GM19025 (cell line): ENCODE results near the gene TMEM123.

Experiments used
- ATAC-seq: cut with Tn5 transposase; IDR thresholded peaks from one replicate; pipeline ENCODE4 v1.9.1; 2021; ENCODE audit warnings: mild to moderate bottlenecking, low read depth, moderate library complexity; ENCODE audit not compliant: unreplicated experiment

The TMEM123 gene

DNA sequence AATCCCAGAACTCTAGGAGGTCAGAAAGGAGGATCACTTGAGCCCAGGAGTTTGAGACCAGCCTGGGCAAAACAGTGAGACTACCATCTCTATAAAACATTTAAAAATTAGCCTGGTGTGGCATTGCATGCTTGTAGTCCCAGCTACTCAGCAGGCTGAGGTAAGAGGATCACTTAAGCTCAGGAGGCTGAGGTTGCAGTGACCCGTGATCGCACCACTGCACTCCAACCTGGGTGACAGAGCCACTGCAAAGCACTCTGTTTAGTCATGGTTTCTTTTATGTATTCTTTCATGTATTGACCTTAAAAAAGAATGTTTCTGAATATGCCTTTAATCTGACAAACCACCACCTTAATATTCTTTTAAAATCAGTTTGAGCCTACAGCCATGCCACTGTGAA is 53.4 kb downstream of the TMEM123 start:
- no peak for ATAC-seq

DNA sequence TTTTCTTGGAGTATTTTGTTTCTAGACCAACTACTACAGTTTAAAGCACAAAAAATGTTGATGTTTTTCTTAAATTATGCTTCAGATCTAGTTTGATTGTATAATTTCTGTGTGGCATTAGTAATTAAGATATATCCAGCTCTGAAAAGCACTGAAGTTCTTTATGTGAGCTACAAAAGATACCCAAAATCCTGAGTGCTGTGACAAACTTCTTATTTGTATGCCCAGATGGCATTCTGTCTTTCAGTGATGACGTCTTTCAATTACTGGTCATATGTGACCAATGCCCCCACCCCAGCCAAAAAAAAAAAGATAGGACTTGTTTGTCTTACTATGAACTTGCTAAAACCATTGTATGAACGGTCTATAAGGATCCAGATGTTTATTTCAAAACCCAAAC is 54.3 kb downstream of the TMEM123 start:
- ATAC-seq = no peak

DNA sequence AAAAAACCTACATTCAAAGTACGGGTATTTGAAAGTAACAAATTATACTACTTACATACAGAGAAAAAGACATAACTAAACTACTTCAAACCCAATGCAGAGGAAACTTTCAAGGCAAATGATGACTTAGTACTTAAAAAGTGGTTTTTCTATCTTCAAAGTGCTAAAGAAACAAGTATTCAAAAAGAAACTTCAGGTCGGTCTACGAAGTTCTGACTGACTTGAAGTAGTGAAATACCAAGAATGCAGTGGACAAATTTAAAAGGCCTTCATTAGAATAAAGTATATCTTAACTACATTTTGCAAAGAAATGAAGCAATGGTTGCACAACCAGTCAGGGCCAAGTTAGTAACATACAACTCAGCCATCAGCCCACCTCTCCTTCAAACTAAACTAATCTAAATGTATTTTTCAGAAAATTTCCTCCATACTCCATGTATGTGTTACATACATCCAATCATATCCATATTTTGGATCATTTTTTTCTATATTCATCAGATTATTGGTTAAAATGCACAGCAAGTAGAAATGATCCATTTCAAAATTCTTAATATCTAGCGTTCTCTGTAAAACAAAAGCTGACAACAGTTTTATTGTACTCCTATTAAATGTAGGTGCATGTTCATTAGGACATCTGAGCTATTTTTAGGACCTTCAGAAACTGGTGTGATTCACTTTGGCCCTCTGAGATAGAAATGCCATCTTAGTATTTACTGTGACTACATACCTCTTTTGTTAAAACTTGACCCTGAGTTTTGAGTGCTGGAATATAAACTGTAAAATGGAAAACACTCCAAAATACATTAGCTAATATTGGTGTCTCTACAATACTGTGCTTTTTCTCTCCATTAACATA is 55.6 kb downstream of the TMEM123 start:
- ATAC-seq = no peak

DNA sequence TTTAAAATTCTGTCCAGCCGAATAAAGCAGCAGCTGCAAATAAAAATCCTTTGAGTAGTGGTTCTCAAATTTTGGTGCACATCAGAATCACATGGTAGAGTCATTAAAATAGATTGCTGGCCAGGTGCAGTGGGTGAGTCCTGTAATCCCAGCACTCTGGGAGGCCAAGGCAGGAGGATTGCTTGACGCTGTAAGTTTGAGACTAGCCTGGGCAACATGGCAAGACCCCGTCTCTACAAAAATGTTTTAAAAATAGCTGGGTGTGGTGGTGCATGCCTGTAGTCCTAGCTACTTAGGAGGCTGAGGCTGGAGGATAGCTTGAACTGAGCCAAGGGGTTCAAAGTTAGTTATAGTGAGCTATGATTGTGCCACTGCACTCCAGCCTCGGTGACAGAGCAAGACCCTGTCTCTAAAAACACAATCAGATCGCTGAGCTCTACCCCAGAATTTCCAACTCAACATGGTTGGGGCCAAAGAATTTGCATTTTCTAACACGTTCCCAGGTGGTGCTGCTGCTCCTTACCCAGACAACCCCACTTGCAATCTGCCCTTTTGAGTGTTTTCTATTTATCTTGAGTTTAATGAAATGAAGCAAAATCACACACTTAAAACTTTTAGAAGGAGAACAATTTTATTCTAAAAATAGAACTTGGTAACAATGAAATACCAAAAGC is 56.7 kb downstream of the TMEM123 start:
- ATAC-seq = no peak

DNA sequence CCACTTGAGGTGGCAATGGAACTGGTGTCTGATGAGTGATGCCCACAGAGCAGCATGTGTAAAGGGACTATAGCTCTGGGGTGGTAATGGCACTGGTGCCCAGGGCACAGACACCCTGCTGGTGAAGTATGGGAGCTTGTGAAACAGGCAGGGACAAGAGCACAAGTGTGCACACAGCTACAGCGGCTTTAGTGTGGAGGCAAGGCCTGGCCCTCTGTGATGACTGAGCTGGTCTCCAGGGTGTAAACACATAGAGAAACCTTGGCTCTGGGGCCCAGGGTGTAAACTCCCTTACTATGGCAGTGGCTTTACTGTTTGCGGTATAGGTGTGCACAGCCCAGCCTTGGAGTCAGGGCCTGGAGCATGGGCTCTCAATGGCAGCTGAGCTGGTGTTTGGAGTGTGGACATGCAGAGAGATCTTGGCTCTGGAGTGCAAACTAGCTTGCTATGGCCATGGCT is 59.3 kb downstream of the TMEM123 start:
- no peak for ATAC-seq

DNA sequence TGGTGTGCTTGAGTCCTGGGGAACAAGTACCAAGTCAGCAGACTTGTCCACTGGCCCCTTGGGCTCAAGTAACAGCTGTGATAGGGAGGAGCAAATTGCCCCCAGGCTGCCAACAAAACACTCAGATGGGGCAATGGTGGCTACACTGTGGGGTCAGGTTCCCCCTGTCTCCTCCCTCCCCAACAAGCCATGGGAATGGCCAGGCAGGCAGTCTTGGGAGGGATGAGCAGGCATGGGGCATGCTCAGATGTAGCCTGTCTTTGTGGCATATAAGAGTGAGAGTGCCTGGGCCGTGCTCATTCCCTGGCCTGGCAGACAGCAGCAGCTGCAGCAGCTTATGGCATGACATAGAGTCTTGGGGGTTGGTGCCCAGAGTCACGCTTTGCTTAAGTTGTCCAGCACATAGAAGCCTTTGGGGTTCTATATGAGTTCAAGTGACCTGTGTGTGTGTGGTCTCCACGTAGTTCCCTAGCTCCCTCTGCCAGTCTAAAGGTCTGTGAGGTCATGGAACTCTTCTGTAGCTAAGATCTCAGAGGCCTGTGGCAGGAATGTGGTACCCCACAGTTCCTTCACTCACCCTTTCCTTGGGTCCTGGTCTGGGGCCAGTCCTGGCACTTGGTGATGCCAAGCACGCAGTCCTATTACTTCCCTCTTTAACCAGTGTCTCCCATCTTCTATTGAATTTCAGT is 60.9 kb downstream of the TMEM123 start:
- no peak for ATAC-seq

DNA sequence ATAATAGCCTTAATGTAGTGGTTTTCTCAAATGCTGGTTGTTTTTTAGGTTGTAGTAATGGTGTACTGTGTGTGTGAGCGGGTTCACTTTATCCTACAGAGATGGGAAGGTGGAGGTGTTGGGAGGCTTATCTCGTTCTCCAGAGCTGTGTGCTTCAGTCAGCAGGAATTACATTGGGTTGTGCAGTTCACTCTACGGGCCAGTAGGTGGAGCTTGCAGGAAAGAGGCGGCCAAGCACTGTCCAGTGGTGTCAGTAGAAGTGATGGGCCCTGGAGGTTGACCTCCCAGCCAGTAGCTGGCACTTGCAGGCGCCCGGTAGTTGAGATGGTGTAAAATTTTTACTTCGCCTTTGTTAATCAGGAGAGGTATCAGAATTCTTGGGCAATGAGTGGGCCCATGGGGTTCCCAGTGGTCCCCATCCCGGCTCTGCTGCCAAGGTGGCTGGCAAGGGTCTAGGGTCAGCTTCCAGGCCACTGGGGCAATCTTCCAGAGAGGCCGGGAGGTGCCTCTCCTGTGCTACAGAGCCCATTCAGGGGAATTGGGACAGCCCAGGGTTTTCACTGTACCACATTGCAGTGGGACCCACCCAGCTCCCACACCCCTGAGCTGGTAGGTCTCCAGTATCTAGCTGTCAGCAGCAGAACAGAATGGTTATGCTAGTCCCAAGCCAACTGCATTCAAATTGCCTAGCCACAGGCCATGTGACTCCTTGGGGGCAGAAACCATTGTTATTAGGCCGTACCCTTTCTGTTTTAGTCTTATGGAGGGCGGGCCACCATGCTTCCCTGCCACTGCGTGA is 61.7 kb downstream of the TMEM123 start:
- ATAC-seq = peak; percentile 87

DNA sequence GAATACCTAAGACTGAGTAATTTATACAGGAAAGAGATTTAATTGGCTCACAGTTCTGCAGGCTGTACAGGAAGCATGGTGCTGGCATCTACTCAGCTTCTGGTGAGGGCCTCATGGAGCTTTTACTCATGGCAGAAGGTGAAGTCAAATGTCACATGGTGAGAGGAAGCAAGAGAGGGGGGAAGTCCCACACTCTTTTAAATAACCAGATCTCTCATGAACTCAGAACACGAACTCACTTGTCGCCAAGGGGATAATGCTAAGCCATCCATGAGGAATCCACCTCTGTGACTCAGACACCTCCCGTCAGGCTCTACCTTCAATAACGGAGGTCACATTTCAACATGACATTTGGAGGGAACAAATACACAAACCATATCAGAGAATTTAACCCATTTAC is 63.3 kb downstream of the TMEM123 start:
- no peak for ATAC-seq

DNA sequence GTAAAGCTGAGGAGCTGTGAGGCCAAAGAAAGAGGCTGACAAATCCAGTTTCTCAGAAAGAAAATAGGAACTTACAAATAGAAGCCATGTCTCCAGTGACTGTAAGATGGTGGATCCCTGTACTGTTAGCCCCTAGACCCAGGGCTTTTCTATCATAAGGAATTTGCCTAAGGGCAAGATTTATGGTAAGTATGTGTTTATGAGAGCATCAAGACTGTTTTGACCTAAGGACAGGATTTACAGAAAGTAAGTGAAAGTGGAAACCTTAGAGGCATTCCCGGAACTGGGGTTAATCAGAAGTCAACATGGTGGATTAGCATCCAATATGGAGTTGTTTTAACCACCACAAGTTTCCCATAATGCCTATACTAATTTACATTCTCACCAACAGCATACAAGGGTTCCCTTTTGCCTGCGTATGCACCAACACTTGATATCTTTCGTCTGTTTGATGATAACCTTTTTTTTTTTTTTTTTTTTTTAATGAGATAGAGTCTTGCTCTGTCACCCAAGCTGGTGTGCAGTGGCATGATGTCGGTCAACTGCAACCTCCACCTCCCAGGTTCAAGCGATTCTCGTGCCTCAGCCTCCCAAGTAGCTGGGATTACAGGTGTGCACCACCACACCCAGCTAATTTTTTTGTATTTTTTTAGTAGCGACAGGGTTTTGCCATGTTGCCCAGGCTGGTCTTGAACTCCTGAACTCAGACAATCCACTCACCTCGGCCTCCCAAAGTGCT is 65.4 kb downstream of the TMEM123 start:
- no peak for ATAC-seq

DNA sequence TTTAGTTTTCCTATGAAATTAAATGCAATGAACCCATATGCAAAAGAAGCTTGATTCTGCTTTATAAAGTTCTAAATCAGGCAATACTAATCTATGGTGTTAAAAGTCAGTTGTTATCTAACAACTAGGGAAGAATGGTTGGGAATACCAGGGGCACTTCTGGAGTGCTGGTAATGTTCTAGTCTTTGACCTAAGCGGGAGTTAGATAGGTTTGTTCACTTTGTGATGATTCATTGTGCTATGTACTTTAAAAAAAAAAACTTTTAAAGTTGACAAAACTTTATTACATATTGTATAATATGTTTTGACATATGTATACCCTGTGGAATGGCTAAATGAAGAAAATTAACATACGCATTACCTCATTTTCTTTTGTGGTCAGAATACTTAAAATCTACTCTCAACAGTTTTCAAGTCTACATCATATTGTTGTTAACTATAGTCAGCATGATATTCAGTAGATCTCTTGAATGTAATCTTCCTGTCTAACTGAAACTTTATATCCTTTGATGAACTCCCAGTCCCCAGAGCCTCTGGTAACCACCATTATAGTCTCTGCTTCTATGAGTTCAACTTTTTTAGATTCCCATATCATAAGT is 66.3 kb downstream of the TMEM123 start:
- ATAC-seq = no peak

DNA sequence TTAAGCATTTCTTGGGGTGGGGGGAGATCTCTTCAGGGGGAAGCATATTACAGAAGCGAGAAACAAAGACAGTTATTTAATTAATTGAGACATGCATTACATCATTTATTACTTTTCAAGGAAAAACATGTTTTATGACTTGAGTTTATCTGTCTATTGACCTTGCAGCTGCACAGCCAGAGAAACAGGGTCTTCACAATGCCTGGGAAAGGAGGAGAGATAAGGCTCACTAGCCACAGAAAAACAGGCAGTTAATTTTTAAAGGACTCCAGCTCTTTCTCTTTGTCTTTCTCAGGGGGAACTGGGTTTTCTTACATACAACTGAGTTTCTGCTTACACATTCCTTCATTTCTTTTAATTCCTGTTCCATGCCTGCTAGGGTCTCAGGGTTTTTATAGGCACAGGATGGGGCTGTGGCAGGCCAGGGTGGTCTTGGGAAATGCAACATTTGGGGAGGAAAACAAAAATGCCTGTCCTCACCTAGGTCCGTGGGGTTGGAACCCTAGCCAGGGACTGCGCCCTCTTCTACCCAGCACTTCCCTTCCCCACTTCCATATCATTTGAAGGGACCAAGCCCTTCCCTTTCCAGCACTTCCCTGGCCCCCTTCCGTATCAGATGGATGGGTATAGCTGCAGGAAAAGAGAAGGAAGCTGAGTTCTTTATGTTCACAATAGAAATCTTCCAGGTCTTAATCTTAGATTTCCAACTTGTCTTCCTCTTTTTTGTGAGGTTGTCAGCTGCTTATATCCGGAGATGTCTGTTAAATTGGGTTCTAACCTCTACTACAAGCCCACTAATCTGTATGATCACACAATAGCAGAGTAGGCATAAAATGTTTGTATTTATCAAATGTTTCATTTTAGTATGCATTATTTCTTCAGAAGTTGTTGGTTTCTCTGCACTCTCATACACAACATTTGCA is 67.2 kb downstream of the TMEM123 start:
- ATAC-seq = no peak

DNA sequence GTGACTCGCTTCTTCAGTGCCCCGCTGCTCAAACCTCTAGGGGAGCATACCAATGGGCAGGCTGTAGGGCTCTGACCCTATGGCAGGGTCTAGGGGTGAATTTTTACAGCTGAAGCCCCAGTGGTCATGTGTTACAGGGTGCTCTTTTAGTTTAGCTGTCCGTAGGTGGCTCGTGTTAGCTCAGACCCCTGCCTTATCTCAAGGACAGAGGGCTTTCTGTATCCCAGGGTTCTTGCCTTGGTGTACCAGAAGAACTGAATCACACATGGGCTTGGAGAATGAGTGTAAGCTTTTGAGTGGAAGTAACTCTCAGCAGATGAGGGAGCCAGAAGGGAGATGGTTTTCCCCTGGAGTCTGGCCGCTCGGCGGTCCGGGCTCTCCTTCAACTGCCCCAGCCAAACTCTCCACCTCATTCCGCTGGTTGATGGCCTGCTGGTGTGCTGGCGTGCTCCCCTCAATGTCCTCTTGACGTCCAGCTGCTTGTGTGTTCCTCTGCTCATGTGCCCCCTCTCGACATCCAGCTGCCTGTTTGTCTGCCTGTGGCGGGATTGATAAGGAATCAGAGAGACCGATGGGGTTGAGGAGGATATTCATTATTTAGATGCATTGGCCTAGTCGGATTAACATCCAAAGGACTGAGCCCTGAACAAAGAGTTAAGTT is 68.0 kb downstream of the TMEM123 start:
- ATAC-seq = no peak

DNA sequence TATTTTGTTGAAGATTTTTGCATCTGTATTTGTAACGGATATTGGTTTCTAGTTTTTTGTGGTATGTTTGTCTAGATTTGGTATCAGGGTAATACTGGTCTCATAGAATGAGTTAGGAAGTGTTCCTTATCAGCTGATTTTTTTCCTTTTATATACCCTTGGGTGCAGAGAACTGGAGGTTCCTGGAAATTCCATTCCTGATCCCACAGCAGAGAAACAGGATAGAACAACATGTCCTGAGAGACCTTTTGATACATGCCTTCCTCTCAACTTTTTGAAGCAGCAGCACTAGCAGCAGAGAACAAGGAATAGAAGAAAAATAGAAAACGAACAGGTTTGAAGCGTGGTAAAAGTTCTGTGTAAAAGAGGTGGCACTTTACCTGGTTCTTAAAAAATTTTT is 68.7 kb downstream of the TMEM123 start:
- no peak for ATAC-seq

DNA sequence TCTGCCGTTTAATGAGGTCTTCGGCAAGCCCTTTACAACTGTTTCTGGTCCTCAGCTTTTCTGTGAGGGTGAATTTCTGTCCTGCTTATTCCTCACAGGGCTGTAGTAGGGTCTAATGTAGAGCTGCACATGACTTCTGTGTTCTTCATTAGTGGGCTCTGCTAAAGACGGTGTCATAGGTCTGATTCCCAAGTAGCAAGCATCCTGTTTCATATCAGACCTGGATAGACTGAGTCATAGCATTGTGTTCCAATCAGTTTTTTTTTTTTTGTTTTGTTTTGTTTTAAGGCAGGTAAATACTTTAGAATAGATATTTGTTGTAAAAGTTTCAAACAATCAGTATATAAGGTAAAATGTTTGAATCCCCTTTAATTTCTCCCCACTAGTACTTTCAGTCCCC is 70.2 kb downstream of the TMEM123 start:
- no peak for ATAC-seq

DNA sequence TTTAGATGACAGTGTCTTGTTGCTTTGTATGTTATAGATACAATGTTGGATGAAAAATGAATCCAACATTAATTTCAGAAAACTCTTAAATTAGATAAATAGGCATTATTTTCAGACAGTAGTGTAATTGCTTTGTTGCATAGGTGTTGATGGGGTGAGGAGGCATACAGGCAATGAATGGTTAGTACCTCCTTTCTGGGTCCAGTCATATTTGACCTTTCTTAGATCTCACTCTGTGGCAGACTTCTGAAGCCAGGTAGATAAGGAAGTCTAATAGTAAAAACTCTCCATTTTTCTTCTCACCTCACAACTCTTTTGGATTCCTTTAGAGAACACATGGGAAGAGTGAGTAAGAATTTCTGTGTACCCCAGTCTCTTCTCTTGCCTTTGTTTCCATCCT is 73.7 kb downstream of the TMEM123 start:
- ATAC-seq = no peak

DNA sequence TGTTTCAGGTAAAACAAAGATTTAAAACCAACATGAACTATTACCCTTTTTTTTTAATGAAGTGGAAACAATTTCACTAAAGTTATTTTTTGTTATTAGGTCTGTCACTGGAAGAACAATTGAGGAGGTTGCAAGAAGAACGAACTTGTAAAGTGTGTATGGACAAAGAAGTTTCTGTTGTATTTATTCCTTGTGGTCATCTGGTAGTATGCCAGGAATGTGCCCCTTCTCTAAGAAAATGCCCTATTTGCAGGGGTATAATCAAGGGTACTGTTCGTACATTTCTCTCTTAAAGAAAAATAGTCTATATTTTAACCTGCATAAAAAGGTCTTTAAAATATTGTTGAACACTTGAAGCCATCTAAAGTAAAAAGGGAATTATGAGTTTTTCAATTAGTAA is 74.7 kb downstream of the TMEM123 start:
- no peak for ATAC-seq

DNA sequence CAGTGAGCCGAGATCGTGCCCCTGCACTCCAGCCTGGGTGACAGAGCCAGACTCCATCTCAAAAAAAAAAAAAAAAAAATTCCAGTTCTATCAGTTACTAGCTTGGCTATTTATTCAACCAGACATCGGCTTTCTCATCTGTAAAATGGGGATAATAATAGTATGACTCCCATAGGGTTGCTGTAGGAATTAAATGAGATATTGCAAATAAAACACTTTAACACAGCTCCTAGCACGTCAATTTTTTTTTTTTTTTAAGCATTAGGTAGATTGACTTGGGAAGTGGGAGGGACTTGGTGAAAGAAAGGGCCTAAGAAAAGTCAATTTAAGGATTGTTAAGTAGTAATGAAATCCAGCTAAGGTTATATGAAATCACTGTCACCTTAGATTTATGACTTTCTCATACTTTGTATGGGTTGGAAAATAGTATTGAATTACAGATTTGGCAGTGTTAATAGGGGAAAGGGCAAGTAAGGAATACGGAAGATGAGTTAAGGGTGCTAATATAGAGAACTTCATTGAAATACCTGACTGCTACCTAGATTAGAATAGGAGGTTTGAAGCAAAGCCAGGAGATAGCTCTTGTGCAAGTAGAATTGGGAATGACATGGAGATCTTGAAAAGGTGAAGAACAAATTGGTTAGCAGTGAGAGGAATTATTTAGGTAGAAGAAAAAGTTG is 76.7 kb downstream of the TMEM123 start:
- ATAC-seq = no peak
